Stimulated activated CD4-positive, alpha-beta T cell treated with anti-CD3 and anti-CD28 coated beads, TNF-alpha, amount 100 ng/mL, for 24 hours (primary cell): ENCODE measurements around the gene PHACTR4.
"Not testable (repeated sequence)": the region's sequence is repeated elsewhere in the genome, so short reads cannot be mapped to it uniquely, and the experiment has no call there.

Experiments
- DNase-seq, 3 experiments: peaks; one replicate each; pipeline ENCODE4 v3.0.0-alpha.2; 2020; ENCODE audit warnings: low read depth in 3 of 3

Gene PHACTR4

GRCh38 chr1:28521502-28522164 lies 152.1 kb downstream of the PHACTR4 start:
- DNase-seq = no peak

- DNase-seq = not testable (repeated sequence)
Observed at GRCh38 chr1:28522537-28522936, 153.0 kb downstream of the PHACTR4 start.

GRCh38 chr1:28525002-28525642 lies 155.6 kb downstream of the PHACTR4 start:
- DNase-seq = not testable (repeated sequence)

- no peak for DNase-seq
Observed at GRCh38 chr1:28526886-28527285, 157.3 kb downstream of the PHACTR4 start.

- DNase-seq = no peak
Observed at GRCh38 chr1:28530456-28530855, 160.9 kb downstream of the PHACTR4 start.

GRCh38 chr1:28534671-28535070 lies 165.1 kb downstream of the PHACTR4 start:
- no peak for DNase-seq

GRCh38 chr1:28535180-28535579 lies 165.6 kb downstream of the PHACTR4 start:
- DNase-seq = no peak

- DNase-seq = no peak
Observed at GRCh38 chr1:28537457-28538199, 168.1 kb downstream of the PHACTR4 start.

GRCh38 chr1:28538286-28538685 lies 168.7 kb downstream of the PHACTR4 start:
- DNase-seq = no peak

- no peak for DNase-seq
Observed at GRCh38 chr1:28540651-28541050, 171.1 kb downstream of the PHACTR4 start.

GRCh38 chr1:28541414-28542015 lies 172.0 kb downstream of the PHACTR4 start:
- not testable (repeated sequence) for DNase-seq

GRCh38 chr1:28545246-28545628 lies 175.7 kb downstream of the PHACTR4 start:
- DNase-seq = no peak

GRCh38 chr1:28548318-28548717 lies 178.8 kb downstream of the PHACTR4 start:
- DNase-seq = no peak
